GM12801 (cell line): ENCODE data around the gene SRC.

ENCODE experiments used
- CTCF ChIP-seq: IDR thresholded peaks from one replicate; pipeline ENCODE4 v1.5.1; 2011; ENCODE audit warnings: control low read depth; ENCODE audit not compliant: insufficient read length; ENCODE audit errors: extremely low read depth

The SRC gene

DNA sequence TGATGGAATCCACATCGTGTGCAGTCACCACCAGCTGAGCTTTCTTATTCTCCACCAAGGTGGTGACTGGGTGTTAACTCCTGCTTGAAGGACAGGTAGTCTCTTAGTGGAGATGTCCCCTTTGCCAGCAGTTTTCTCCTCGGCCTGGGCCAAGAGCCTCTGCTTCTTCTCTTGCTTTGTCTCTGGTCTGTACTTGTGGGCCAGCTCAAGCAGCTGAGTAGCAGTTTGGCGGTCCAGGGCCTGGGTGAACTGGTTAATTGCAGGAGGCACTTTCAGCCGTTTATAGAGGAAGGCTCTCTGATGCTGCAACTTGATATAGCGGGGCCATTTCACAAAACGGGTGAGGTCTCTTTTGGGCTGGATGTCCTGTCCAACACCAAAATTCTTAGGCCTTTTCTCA lies 99.1 kb downstream of the SRC start:
- TF ChIP-seq CTCF = no peak

DNA sequence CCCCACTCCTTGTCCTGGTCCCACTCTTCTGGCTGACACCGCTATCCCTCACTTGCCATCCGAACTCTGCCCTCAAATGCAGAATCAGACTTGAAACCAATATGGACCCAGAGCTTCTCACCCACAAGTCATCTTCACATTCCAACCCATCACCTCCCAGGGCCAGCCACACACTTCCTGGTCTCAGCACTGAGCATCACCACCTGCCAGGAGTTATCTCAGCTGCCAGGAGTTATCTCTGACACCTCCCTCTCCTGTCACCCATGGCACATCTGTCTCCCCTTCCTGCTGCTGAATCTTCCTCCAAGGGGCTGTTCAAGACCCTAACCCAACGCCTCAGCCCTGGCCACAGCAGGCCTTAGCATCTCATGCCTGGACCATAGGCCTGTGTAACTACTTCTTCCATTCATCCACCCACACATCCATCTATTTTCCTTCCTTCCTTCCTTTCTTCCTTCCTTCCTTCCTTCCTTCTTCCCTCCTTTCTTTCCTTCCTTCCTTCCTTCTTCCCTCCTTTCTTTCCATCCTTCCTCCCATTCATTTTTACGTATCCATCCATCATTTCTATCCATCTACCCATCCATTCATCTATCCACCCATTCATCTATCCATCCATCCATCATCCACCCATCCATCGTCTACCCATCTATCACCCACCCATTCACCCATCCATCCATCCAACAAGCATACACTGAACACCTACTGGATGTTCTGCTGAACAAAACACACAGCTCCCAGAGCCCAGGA lies 100.5 kb downstream of the SRC start:
- TF ChIP-seq CTCF = no peak

DNA sequence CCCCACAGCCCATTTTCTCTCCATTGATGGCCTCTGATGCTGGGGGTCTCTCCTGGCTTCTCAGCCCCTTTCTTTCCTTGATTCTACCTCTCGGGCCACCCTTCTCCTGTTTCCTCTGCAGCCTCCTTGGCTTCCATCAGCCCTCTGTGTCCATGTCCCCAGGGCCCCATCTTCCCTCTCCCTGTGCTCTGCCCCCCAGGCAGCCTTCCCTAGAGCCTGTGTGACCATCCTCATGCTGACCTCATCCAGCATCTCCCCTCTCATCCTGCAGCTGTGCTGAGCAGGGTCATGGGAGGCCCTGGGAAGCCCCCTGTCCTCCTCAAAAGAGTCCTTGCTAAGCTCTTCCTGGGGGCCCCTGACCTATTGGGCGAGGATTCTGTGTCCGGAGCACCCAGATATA lies 101.7 kb downstream of the SRC start:
- no peak for TF ChIP-seq CTCF

DNA sequence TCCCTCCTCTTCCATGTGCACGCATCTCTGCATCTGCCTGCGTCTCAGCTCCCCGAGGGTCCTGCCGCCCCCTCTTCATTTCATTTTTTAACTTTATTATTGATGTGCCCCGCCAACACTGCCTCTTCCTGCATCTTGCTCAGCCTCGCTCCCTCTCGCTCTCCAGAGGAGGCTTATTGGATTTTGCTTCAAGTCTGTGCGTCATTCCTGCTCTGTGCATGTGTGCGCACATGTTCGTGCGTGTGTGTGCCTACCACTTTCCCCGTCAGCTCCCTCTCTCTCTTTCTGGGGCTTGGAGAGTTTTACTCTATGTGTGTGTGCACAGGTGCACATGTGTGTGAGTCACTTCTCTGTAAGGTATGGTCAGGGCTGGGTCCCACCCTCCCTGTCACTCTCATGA lies 103.3 kb downstream of the SRC start:
- no peak for TF ChIP-seq CTCF

- TF ChIP-seq CTCF = no peak
These were observed 104.4 kb downstream of the SRC start for GRCh38 chr20:37450344-37450743.

DNA sequence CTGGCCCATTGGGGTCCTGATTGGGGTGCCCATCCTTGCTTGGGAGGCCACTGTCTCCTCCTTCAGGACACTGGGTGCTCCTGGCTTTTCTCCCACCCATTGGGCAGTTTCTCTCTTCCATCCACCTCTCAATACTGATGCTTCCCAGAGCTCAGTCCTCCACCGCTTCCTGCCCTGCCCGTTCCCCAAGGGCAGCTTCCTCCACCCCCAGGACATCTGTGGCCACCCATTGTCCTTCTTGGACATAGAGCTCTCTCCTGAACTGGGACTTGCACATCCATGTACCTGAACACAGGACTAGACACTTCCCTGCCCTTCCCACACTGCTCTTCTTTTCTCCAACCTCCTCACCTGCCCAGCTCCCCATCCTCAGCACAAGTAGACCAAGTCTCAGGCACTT lies 105.7 kb downstream of the SRC start:
- TF ChIP-seq CTCF = no peak

- TF ChIP-seq CTCF = no peak
These were observed 106.3 kb downstream of the SRC start for GRCh38 chr20:37452236-37452635.

GRCh38 chr20:37453288-37453687 lies 107.3 kb downstream of the SRC start:
- TF ChIP-seq CTCF = no peak
